Ovary (tissue), 9 donors: ENCODE results near the gene GALC. TPM values are rescaled to one million over a fixed set of nuclear protein-coding genes. Genes with fewer than 3 reads are reported as not detected.

Source experiments
- DNase-seq, 5 donors: peaks; one replicate each; pipeline ENCODE4 v3.0.0-alpha.2; 2019 to 2020
- H3K27ac ChIP-seq, 2 donors: fragments of 200-600 bp; one replicate each; pipeline versions ENCODE4 v1.5.1 to v1.8.0; 2019 to 2022
- H3K27me3 ChIP-seq: fragments of 200-600 bp; one replicate; pipeline ENCODE4 v1.8.0; 2022
- H3K36me3 ChIP-seq: fragments of 200-600 bp; sonication (generic); one replicate; pipeline ENCODE4 v1.5.1; 2019
- H3K4me1 ChIP-seq: one replicate; pipeline ENCODE4 v1.8.1; 2013; ENCODE audit warnings: mild to moderate bottlenecking, moderate library complexity; ENCODE audit not compliant: insufficient read depth
- H3K4me3 ChIP-seq: fragments of 200-600 bp; sonication (generic); one replicate; pipeline ENCODE4 v1.5.1; 2017
- H3K9me3 ChIP-seq, 2 donors: fragments of 200-600 bp in 1 of 2; sonication (generic) in 1 of 2; one replicate each; pipeline versions ENCODE4 v1.5.1 to v1.8.1; 2013 to 2019; ENCODE audit warnings: mild to moderate bottlenecking in 1 of 2, moderate library complexity in 1 of 2
- CTCF ChIP-seq, 3 donors: fragments of 450-650 bp in 2 of 3; fragments of 200-600 bp in 1 of 3; IDR thresholded peaks; one replicate each; pipeline versions ENCODE4 v1.5.1 to v1.8.0; 2016 to 2022; ENCODE audit warnings: antibody characterized with exemption in 3 of 3, mild to moderate bottlenecking in 1 of 3
- EP300 ChIP-seq: sonication (generic); formaldehyde crosslinking; IDR thresholded peaks from one replicate; pipeline ENCODE4 v1.6.1; 2017; ENCODE audit warnings: antibody characterized with exemption
- POLR2A ChIP-seq: fragments of 450-650 bp; IDR thresholded peaks from one replicate; pipeline ENCODE4 v1.6.1; 2017; ENCODE audit warnings: antibody characterized with exemption, mild to moderate bottlenecking, moderate library complexity
- WGBS, 3 donors: extraction: QIAGEN DNeasy Blood & Tissue Kit in 1 of 3; methylation state at CpG; one replicate each; pipeline versions ENCODE4 v1.1.5 to v1.1.7; 2013 to 2017; 5-methylcytosine and 5-hydroxymethylcytosine counted together
- intact Hi-C, 4 donors: fragments of 100-400 bp; cut with DNase I; formaldehyde crosslinking; loops; one replicate each; pipeline versions ENCODE4 v1.11.0 to v1.15.1; 2022 to 2023
- polyA plus RNA-seq, 2 donors: library from polyadenylated mRNA; stranded (reverse); fragments of 200-250 nt in 1 of 2; fragments of 350-450 nt in 1 of 2; fragmentation: Illumina TruSeq in 1 of 2; extraction: RNeasy Lipid Tissue Mini Kit (QIAGEN cat#74804) in 1 of 2; gene quantifications; one replicate each; pipeline ENCODE4 v1.2.3, GENCODE V29; 2013 to 2014
- total RNA-seq, 7 donors: library from RNA; depleted of rRNA in 2 of 7; stranded (reverse); fragments of >200 nt in 2 of 7; fragmentation: NEBNext Ultra II Directional in 3 of 7; extraction: Animal tissue kit (Norgen Biotek cat#: 25700) in 3 of 7; gene quantifications; one replicate each; pipeline versions ENCODE4 v1.1.0 to v1.2.4, GENCODE V29; 2016 to 2023
- donor health status: DM: no; HTN: no; CAD: no; lungs with moderate emphysema.
- donor health status: DM: no; HTN: no; CAD: no.
- donor health status: Bipolar disorder and iron deficiency.
- donor health status: DM: yes; HTN: yes; CAD: no.
- donor health status: DM: no; HTN: no; CAD: no.
- donor health status: DM: yes; HTN: yes; CAD: no.

GALC gene
- total and polyA plus RNA-seq, 9 donors = 12.4 to 63.4 (median 22.7) TPM

GRCh38 chr14:88005978-88006851, 13.2 kb upstream of the GALC start:
- H3K36me3 ChIP-seq = no peaks in the 10 kb centered on the region
- no peak overlapping the region for H3K4me3 ChIP-seq
- no peaks in the 10 kb centered on the region for H3K9me3 ChIP-seq
- TF ChIP-seq CTCF (IDR thresholded peaks at IDR 0.05) (no peak), EP300 (no peak)
- WGBS, 3 donors = 87 to 94% (median 90%) methylated on average over 13 of the region's 13 CpGs
- intact Hi-C loops = no loop called here
- no peak overlapping the region for H3K27ac ChIP-seq
- DNase-seq = no peak
- H3K4me1 ChIP-seq = no peaks in the 10 kb centered on the region
- H3K27me3 ChIP-seq = no peaks in the 10 kb centered on the region

GRCh38 chr14:88005050-88005481, 12.1 kb upstream of the GALC start, which contains the start of gene GPR65:
Gene GPR65 (plus strand): TSS chr14:88005135. CDS start chr14:88010848, 5,713 bp downstream.
- TF ChIP-seq CTCF (IDR thresholded peaks at IDR 0.05) (no peak), POLR2A (no peak), EP300 (no peak)
- no peak for DNase-seq
- Histone ChIP-seq H3K27me3 (no peaks in the 10 kb centered on the region), H3K27ac (no peak within 1 kb of the TSS), H3K4me1 (no peaks in the 10 kb centered on the region), H3K4me3 (no peak within 1 kb of the TSS), H3K36me3 (no peaks in the 10 kb centered on the region), H3K9me3 (no peaks in the 10 kb centered on the region)
- WGBS, 3 donors = 27 to 51% (median 37%) methylated on average over 3 of the region's 3 CpGs
- intact Hi-C loops = no loop called here

- Histone ChIP-seq H3K9me3 (no peaks in the 10 kb centered on the region), H3K27ac (no peak overlapping the region), H3K4me1 (no peaks in the 10 kb centered on the region), H3K36me3 (no peaks in the 10 kb centered on the region), H3K4me3 (no peak overlapping the region), H3K27me3 (no peaks in the 10 kb centered on the region)
- no peak for DNase-seq
- TF ChIP-seq POLR2A (no peak), EP300 (no peak), CTCF (IDR thresholded peaks at IDR 0.05) (no peak)
- intact Hi-C loops = no loop called here
- 61 to 69% (median 67%) methylated on average over 3 of the region's 3 CpGs for WGBS, 3 donors
Measured at GRCh38 chr14:88004506-88005036, 11.6 kb upstream of the GALC start.

GRCh38 chr14:88003425-88003824, 10.4 kb upstream of the GALC start:
- TF ChIP-seq POLR2A (no peak), CTCF (IDR thresholded peaks at IDR 0.05) (no peak), EP300 (no peak)
- intact Hi-C loops = no loop called here
- no peak for DNase-seq
- H3K9me3 ChIP-seq = no peaks in the 10 kb centered on the region
- H3K4me3 ChIP-seq = no peak overlapping the region
- H3K4me1 ChIP-seq = no peaks in the 10 kb centered on the region
- H3K27ac ChIP-seq = no peak overlapping the region
- no peaks in the 10 kb centered on the region for H3K27me3 ChIP-seq
- no peaks in the 10 kb centered on the region for H3K36me3 ChIP-seq
- WGBS, 3 donors = 86 to 88% (median 87%) methylated on average over 4 of the region's 4 CpGs
